Spinal cord (tissue), 10 donors: ENCODE measurements around the gene LIPT1. TPM values are rescaled to one million over a fixed set of nuclear protein-coding genes. Genes with fewer than 3 reads are reported as not detected.
"Not testable (repeated sequence)": the region's sequence is repeated elsewhere in the genome, so short reads cannot be mapped to it uniquely, and the experiment has no call there.

Experiments
- DNase-seq, 6 donors: peaks; one replicate each; pipeline versions ENCODE4 v3.0.0 to v3.0.0-alpha.2; 2013 to 2015; ENCODE audit warnings: low spot score in 6 of 6, low read depth in 4 of 6
- H3K27ac ChIP-seq: one replicate; pipeline ENCODE4 v1.5.1; 2013; ENCODE audit warnings: low read depth, low read length, control low read depth
- H3K27me3 ChIP-seq: one replicate; pipeline ENCODE4 v1.6.1; 2013; ENCODE audit warnings: low read length; ENCODE audit not compliant: control insufficient read depth, insufficient read depth
- H3K36me3 ChIP-seq: one replicate; pipeline ENCODE4 v1.6.1; 2013; ENCODE audit warnings: low read length; ENCODE audit not compliant: control insufficient read depth, insufficient read depth
- H3K4me1 ChIP-seq: one replicate; pipeline ENCODE4 v1.6.1; 2013; ENCODE audit warnings: low read length; ENCODE audit not compliant: control insufficient read depth, insufficient read depth
- H3K4me3 ChIP-seq: one replicate; pipeline ENCODE4 v1.5.1; 2013; ENCODE audit warnings: low read depth, low read length, control low read depth
- H3K9me3 ChIP-seq: one replicate; pipeline ENCODE4 v1.6.1; 2013; ENCODE audit warnings: low read length; ENCODE audit not compliant: control insufficient read depth, insufficient read depth
- WGBS: methylation state at CpG from one replicate; pipeline ENCODE4 v1.1.5; 2013; ENCODE audit warnings: missing lambda C conversion rate; ENCODE audit not compliant: insufficient coverage; 5-methylcytosine and 5-hydroxymethylcytosine counted together
- polyA plus RNA-seq, 2 donors: library from polyadenylated mRNA; unstranded; fragments of 120-200 nt; gene quantifications; one replicate each; pipeline ENCODE4 v1.2.1, GENCODE V29; 2013; ENCODE audit not compliant: insufficient read length in 2 of 2
- small RNA-seq: library from RNA; depleted of rRNA; stranded (forward); fragments of <200 nt; gene quantifications from one replicate; pipeline ENCODE3, GENCODE V24; 2014; ENCODE audit warnings: low replicate concordance
- total RNA-seq, 2 donors: library from RNA; depleted of rRNA in 1 of 2; stranded (reverse); fragments of 120-200 nt in 1 of 2; fragments of >200 nt in 1 of 2; gene quantifications; one replicate each; pipeline versions ENCODE4 v1.2.3 to v1.2.4, GENCODE V29; 2013 to 2014
- donor health status: healthy.

Gene LIPT1
- total and polyA plus RNA-seq, 4 donors, result 7.5 to 11.8 (median 10.2) TPM

DNA sequence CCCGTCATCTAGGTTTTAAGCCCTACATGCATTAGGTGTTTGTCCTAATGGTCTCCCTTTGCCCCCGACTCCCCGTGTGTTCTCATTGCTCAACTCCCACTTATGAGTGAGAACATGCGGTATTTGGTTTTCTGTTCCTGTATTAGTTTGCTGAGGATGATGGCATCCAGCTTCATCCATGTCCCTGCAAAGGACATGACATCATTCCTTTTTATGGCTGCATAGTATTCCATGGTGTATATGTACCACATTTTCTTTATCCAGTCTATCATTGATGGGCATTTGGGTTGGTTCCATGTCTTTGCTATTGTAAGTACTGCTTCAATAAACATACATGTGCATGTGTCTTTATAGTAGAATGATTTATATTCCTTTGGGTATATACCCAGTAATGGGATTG, 37.6 kb downstream of the LIPT1 start:
- not testable (repeated sequence) for DNase-seq, H3K27me3 ChIP-seq, H3K4me1 ChIP-seq, H3K4me3 ChIP-seq, H3K9me3 ChIP-seq, H3K27ac ChIP-seq
- 88% methylated on average over 1 of the region's 4 CpGs for WGBS
- H3K36me3 ChIP-seq, result peaks cover 37% of the 10 kb centered on the region

- Histone ChIP-seq H3K4me1 (no peaks in the 10 kb centered on the region), H3K9me3 (no peaks in the 10 kb centered on the region), H3K36me3 (peaks cover 27% of the 10 kb centered on the region), H3K27me3 (no peaks in the 10 kb centered on the region), H3K27ac (no peak overlapping the region), H3K4me3 (no peak overlapping the region)
- 92% methylated on average over 5 of the region's 6 CpGs for WGBS
- no peak for DNase-seq
Observed at GRCh38 chr2:99198103-99198841, 43.5 kb downstream of the LIPT1 start.

DNA sequence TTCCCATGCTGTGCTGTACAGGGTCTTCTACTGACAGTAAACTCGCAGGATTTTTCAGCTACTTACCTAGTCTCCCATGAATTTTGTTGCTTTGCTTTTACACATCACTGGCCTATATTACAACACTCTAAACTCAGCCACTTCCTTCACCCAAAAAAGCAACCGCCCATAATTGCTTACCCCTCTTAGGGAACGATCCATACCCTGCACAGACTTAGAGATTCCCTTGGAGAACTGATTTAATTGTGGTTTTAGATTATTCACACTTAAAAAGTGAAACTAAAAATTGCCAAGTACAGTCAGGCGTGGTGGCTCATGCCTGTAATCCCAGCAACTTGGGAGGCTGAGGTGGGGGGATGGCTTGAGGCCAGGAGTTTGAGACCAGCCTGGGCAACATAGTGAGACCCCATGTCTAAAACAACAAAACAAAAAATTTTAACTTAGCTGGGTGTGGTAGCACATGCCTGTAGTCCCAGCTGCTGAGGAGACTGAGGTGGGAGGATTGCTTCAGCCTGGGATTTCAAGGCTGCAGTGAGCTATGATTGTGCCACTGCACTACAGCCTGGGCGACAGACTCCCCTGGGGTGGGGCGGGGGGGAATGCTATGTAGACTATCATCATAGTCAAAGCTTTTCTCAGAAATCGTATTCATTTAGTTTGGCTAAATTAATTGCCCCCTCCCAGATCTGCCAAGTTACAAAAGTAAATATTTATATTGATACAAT, 45.5 kb downstream of the LIPT1 start:
- Histone ChIP-seq H3K36me3 (peaks cover 23% of the 10 kb centered on the region), H3K4me3 (no peak overlapping the region), H3K4me1 (no peaks in the 10 kb centered on the region), H3K27me3 (no peaks in the 10 kb centered on the region), H3K9me3 (no peaks in the 10 kb centered on the region), H3K27ac (no peak overlapping the region)
- no peak for DNase-seq
- WGBS, result 80% methylated on average over 1 of the region's 7 CpGs

GRCh38 chr2:99201959-99202678, 47.4 kb downstream of the LIPT1 start:
- Histone ChIP-seq H3K36me3 (peaks cover 11% of the 10 kb centered on the region), H3K4me1 (no peaks in the 10 kb centered on the region), H3K27me3 (no peaks in the 10 kb centered on the region), H3K4me3 (no peak overlapping the region), H3K9me3 (no peaks in the 10 kb centered on the region), H3K27ac (no peak overlapping the region)
- DNase-seq, result no peak
- 78% methylated on average over 2 of the region's 4 CpGs for WGBS

DNA sequence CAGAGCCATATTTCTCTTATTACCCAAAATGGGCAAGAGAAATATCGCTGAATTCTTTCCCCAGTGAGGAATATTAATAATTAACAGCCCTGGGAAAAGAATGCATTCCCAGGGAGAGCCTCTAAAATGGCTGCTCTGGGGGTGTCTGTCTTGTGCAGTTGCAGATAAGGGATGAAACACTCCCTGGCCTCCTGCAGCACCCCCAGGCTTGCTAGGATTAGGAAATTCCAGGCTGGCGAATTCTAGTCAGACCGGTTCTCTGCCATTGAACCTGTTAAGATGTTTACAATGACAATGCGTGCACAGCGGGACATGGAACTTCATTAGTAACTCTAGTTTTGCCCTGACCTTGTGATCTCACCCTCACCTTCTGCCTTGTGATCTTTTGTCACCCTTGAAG, 50.7 kb downstream of the LIPT1 start:
- Histone ChIP-seq H3K4me1 (no peaks in the 10 kb centered on the region), H3K36me3 (peaks cover 4% of the 10 kb centered on the region), H3K4me3 (no peak overlapping the region), H3K27ac (no peak overlapping the region), H3K9me3 (no peaks in the 10 kb centered on the region), H3K27me3 (no peaks in the 10 kb centered on the region)
- no peak for DNase-seq
- 78% methylated on average over 4 of the region's 5 CpGs for WGBS

Small RNA genes lying within 50 kb of the gene (small RNA-seq; reads per million reads assigned to genes)
- not detected for gene AC092587.1

Other genes starting within 250 kb of the LIPT1 start
- gene CRACDL, start 218.7 kb upstream of the LIPT1 start, total RNA-seq, result 1 to 10 TPM; 1.9 to 2.1 TPM
- gene CRACDL, start 218.7 kb upstream of the LIPT1 start, polyA plus RNA-seq, result 1 to 10 TPM; 2.7 to 3.9 TPM
- gene C2orf15, start 13.3 kb upstream of the LIPT1 start, total RNA-seq, result 1 to 10 TPM; 2.8 to 5.7 TPM
- gene C2orf15, start 13.3 kb upstream of the LIPT1 start, polyA plus RNA-seq, result 1 to 10 TPM; 3.4 to 4.6 TPM
- gene TSGA10, start within 50 bp of the LIPT1 start, total RNA-seq, result 10 to 100 TPM; 12.4 to 20.6 TPM
- gene TSGA10, start within 50 bp of the LIPT1 start, polyA plus RNA-seq, result 10 to 100 TPM in 1 of 2 donors, 1 to 10 TPM in 1; 9.9 to 10.2 TPM
- gene MITD1, start 26.1 kb downstream of the LIPT1 start, total RNA-seq, result 10 to 100 TPM; 24.4 to 32.1 TPM
- gene MITD1, start 26.1 kb downstream of the LIPT1 start, polyA plus RNA-seq, result 10 to 100 TPM; 31.2 to 37.7 TPM
- gene MRPL30, start 26.2 kb downstream of the LIPT1 start, total RNA-seq, result 10 to 100 TPM; 34.9 to 53.1 TPM
- 10 to 100 TPM; 35.9 to 39.5 TPM for gene MRPL30, start 26.2 kb downstream of the LIPT1 start, polyA plus RNA-seq
- gene LYG2, start 100.7 kb downstream of the LIPT1 start, total RNA-seq, result not detected
- under 1 TPM; 0.33 to 0.98 TPM for gene LYG2, start 100.7 kb downstream of the LIPT1 start, polyA plus RNA-seq
- gene LYG1, start 146.2 kb downstream of the LIPT1 start, total RNA-seq, result 1 to 10 TPM in 1 of 2 donors, under 1 TPM in 1; 0.69 to 2.1 TPM
- gene LYG1, start 146.2 kb downstream of the LIPT1 start, polyA plus RNA-seq, result 1 to 10 TPM; 1.7 to 3.0 TPM
- 10 to 100 TPM; 41.4 to 54.6 TPM for gene TXNDC9, start 181.4 kb downstream of the LIPT1 start, total RNA-seq
- 10 to 100 TPM; 31.7 to 39.2 TPM for gene TXNDC9, start 181.4 kb downstream of the LIPT1 start, polyA plus RNA-seq
- gene EIF5B, start 182.4 kb downstream of the LIPT1 start, total RNA-seq, result 10 to 100 TPM; 21.5 to 24.9 TPM
- 10 to 100 TPM; 52.4 to 57.1 TPM for gene EIF5B, start 182.4 kb downstream of the LIPT1 start, polyA plus RNA-seq